Anterior cingulate cortex (tissue), 58 donors: Measurements from ENCODE around the gene CNPPD1.

Experiments
- DNase-seq, 58 donors: peaks; one replicate each; lab custom pipeline; 2025; lab: John Stamatoyannopoulos, UW

CNPPD1 gene

DNA sequence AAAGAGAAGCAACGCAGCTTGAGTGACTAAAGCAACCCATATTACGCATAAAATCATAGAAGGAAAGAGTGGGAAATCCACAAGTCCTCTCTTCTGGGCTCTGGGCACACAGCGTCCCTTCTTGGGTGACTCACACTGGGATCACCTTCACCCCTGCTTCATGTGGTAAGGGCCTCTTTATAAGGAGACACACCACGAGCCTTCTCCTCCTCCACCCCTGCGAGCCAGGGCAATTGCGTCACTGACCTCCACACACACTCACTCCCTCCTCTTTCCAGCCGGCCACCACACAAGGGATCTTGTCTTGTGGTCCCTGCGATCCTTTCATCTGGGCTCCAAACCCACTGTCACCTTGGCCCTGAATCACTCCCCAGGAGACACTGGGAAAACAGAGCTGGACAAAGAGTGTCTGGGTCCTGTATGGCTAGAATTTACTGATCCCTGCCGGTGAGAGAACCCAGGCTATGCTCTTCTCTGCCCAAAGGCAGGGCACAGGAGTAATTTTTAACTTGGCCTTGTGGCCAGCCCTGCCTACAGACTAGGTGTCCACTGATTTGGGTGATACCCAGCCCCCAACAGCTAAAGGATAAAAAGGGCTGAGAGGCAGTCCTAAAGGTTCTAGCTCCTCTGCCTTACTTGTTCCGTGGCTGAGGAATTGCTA is 51.4 kb downstream of the CNPPD1 start:
- DNase-seq = no peak

- DNase-seq = peak in 14 of 58 donors; percentile 4 to 39 (median 10)
Measured at GRCh38 chr2:219124381-219125110, 52.2 kb downstream of the CNPPD1 start.

DNA sequence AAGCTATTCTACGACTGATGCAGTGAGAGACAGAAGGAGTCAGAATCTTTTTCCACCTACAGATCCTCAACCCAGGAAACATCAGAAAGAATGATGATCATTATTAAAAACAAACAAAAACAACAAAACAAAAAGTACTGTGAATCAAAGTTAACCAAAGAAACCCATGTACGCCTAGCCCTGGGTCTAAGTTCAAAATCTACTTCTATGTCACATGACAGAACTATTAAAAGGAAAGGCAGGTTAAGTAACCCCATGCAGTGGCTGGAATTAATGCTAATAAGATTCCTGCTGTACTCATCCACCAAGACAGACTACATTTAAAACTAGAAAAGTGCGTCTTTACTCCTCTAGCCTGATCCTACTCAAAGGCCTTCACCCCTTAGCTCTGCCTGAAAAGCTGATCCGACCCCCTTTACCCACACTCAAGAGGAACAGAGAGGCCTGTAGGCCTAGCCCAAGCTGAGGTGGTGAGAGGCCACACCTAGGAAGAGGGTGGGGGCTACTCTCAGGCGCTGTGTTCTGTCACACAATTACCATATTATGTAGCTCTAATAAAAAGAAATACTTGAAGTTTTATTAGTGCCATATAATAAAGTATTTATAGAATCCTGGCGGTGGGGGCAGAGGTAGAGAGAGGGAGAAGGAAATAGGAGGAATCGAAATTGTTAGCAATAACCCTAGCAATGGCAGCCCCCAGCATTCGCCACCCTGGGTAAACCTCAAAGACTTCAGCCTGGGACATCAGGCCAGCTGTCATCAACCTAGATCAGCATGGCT is 53.2 kb downstream of the CNPPD1 start:
- DNase-seq = no peak

DNA sequence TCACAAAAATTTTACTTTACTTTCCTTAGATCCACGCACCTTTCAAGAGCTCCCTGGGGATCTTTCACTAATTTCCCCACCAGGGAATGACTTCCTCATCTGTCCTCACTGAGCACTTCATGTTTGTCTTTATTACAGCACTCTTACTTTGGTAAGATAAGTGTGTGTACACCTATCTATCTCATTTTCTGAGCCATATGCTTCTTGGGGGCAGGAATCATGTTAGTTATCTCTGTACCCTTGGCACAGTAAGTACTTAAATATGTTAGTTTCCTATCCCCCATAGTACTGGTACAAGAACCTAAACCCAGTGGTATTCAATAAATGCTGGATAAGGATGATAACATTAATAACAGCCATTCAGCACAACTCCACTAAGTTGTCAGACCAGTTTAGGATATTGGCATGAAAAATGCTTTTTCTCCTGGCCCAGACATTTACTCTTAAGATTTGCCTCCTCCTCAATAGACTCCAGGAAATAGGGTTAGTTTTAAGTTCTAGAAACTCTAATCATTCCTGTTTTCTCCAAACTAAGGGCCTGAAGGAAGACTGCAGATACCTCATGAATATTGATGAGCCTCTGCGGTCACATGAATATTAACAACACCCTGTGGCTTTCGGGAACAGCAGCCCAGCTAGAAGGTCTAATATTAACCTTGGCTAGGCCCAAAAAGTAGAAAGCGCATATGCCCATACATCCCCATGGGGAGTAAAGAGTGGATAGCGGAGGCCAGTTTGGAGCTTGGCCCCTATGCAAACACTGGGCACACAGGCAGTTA is 54.3 kb downstream of the CNPPD1 start:
- DNase-seq = peak in 2 of 58 donors; percentile 9 to 22
